ENCODE results near the gene RNF208. TPM values are rescaled to one million over a fixed set of nuclear protein-coding genes. Genes with fewer than 3 reads are reported as not detected.

RNF208 gene
- total and polyA plus RNA-seq, 2 donors (not counting 3 experiments of a cell fraction or from before 2014, with no cell fraction given), result 1.3 to 4.8 TPM

DNA sequence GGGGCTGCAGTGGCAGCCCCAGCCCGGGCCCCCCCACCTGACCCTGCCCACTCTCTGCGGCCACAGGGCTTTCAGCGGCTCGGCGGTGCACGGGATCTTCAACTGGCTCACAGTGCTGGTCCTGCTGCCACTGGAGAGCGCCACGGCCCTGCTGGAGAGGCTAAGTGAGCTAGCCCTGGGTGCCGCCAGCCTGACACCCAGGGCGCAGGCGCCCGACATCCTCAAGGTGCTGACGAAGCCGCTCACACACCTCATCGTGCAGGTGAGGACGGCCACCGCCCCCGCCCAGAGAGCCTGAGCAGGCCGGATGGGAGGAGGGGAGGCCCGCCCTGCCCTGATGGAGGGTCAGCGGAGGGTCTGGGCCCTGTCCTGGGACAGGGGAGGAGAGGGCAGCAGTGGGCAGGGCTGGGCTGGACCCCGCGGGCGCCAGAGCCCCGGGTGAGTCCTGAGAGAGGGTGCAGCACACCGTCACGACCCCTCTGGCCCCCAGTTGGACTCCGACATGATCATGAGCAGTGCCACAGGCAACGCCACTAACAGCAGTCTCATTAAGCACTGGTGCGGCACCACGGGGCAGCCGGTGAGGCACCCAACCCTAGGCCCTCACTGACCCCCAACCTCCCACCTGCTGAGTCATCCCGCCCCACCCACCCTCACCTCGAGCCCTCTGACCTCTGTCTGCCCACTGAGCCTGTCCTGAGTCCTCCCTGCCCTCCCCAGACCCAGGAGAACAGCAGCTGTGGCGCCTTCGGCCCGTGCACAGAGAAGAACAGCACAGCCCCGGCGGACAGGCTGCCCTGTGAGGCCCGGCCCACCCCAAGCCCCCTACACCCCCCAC is 11.3 kb upstream of the RNF208 start:
- H3K27ac ChIP-seq (ENCODE audit: insufficient read depth, low read depth, low read length), result no peak overlapping the region
- no TSS peak for BruUV-seq (replicated peaks)
- CTCF ChIA-PET, result no interaction called here
- intact Hi-C loops (cut with micrococcal nuclease), result no loop called here
- no peaks in the 10 kb centered on the region for H4K20me1 ChIP-seq (replicated peaks; ENCODE audit: control insufficient read depth, extremely low read depth, insufficient read depth, low read length)
- no peak overlapping the region for H2AFZ ChIP-seq (ENCODE audit: low read depth, low read length)
- FAIRE-seq (no peak), DNase-seq (ENCODE audit: low read depth, low spot score) (no peak)
- no peaks in the 10 kb centered on the region for H3K9me3 ChIP-seq (replicated peaks; ENCODE audit: control insufficient read depth, insufficient read depth, low read length)
- no peak overlapping the region for H3K9ac ChIP-seq (replicated peaks; ENCODE audit: extremely low read depth, insufficient read depth, low read length)
- dilution Hi-C loops (cut with MboI; ENCODE audit: extremely low pct_ligation_motif_present, low sequenced_read_pairs), result no loop called here
- no peaks in the 10 kb centered on the region for H3K9me1 ChIP-seq (replicated peaks; ENCODE audit: control insufficient read depth, extremely low read depth, insufficient read depth, low read length)
- no peaks in the 10 kb centered on the region for H3K4me1 ChIP-seq (ENCODE audit: control insufficient read depth, extremely low read depth, insufficient read depth, low read length)
- no peaks in the 10 kb centered on the region for H3K36me3 ChIP-seq (ENCODE audit: control insufficient read depth in 2 of 2, extremely low read depth in 1 of 2, insufficient read depth in 2 of 2, low read length in 2 of 2)
- POLR2A ChIA-PET, result no interaction called here
- H3K27me3 ChIP-seq (ENCODE audit: control insufficient read depth in 2 of 2, insufficient read depth in 2 of 2, low read length in 2 of 2), result no peaks in the 10 kb centered on the region
- no peak overlapping the region for H3K4me3 ChIP-seq (replicated peaks in 1 of 3; ENCODE audit: insufficient read depth in 1 of 3, low read depth in 1 of 3, low read length in 3 of 3)
- no peaks in the 10 kb centered on the region for H3K79me2 ChIP-seq (ENCODE audit: control insufficient read depth, insufficient read depth, low read length)
- H3K4me2 ChIP-seq (ENCODE audit: insufficient read depth, low read length), result no peak overlapping the region
- TF ChIP-seq POLR2AphosphoS5 (IDR thresholded peaks at IDR 0.05; ENCODE audit: insufficient read depth, low read depth, low read length) (no peak), FOS (IDR thresholded peaks at IDR 0.05; ENCODE audit: borderline replicate concordance, insufficient read depth, low read length) (no peak), GATA2 (IDR thresholded peaks at IDR 0.05; ENCODE audit: insufficient read depth, insufficient read length, low read depth, low read length) (no peak), JUN (IDR thresholded peaks at IDR 0.05; ENCODE audit: borderline replicate concordance, insufficient read depth, insufficient read length, low read depth) (no peak), EZH2 (IDR thresholded peaks at IDR 0.05; ENCODE audit: borderline replicate concordance, low read depth, low read length, severe bottlenecking) (no peak), POLR2A (IDR thresholded peaks at IDR 0.05; ENCODE audit: low read depth, low read length) (no peak), MYC (IDR thresholded peaks at IDR 0.05; ENCODE audit: low read depth, low read length) (no peak)
- TF ChIP-seq, protein P1, sequence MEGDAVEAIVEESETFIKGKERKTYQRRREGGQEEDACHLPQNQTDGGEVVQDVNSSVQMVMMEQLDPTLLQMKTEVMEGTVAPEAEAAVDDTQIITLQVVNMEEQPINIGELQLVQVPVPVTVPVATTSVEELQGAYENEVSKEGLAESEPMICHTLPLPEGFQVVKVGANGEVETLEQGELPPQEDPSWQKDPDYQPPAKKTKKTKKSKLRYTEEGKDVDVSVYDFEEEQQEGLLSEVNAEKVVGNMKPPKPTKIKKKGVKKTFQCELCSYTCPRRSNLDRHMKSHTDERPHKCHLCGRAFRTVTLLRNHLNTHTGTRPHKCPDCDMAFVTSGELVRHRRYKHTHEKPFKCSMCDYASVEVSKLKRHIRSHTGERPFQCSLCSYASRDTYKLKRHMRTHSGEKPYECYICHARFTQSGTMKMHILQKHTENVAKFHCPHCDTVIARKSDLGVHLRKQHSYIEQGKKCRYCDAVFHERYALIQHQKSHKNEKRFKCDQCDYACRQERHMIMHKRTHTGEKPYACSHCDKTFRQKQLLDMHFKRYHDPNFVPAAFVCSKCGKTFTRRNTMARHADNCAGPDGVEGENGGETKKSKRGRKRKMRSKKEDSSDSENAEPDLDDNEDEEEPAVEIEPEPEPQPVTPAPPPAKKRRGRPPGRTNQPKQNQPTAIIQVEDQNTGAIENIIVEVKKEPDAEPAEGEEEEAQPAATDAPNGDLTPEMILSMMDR (IDR thresholded peaks at IDR 0.05; ENCODE audit: extremely low read depth in 1 of 2, insufficient read depth in 1 of 2, low read depth in 1 of 2, low read length in 2 of 2), result no peak
- TF ChIP-seq, protein P2, sequence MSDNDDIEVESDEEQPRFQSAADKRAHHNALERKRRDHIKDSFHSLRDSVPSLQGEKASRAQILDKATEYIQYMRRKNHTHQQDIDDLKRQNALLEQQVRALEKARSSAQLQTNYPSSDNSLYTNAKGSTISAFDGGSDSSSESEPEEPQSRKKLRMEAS (IDR thresholded peaks at IDR 0.05; ENCODE audit: insufficient read depth, insufficient read length), result no peak

All from endothelial cell of umbilical vein (primary cell).